Stimulated activated CD4-positive, alpha-beta T cell treated with anti-CD3 and anti-CD28 coated beads, Interleukin-12 subunit alpha, Interleukin-12 subunit beta, amount 100 ng/mL, for 4 hours (primary cell): ENCODE measurements around the gene JAK3.
"Not testable (repeated sequence)": the region's sequence is repeated elsewhere in the genome, so short reads cannot be mapped to it uniquely, and the experiment has no call there.

Experiments
- DNase-seq: peaks from one replicate; pipeline ENCODE4 v3.0.0-alpha.2; 2020

The JAK3 gene

GRCh38 chr19:17847538-17848366 is at the start of gene JAK3:
TSS of gene JAK3 (minus strand) at chr19:17847982. CDS start at chr19:17844417, 3,565 bp downstream.
- DNase-seq, result peak; percentile 84

GRCh38 chr19:17893766-17894165 is 46.0 kb upstream of the JAK3 start:
- no peak for DNase-seq

GRCh38 chr19:17889609-17890214 is 41.9 kb upstream of the JAK3 start:
- DNase-seq, result no peak

- no peak for DNase-seq
These were observed 40.5 kb upstream of the JAK3 start for GRCh38 chr19:17888260-17888659.

DNA sequence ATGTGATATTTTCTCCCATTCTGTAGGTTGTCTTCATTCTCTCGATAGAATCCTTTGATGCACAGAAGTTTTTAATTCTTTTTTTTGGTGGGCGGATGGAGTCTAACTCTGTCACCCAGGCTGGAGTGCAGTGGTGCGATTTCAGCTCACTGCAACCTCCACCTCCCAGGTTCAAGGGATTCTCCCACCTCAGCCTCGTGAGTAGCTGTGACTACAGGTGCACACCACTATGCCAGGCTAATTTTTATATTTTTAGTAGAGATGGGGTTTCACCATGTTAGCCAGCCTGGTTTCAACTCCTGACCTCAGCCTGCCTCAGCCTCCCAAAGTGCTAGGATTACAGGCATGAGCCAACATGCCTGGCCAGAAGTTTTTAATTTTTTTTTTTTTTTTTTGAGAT is 39.4 kb upstream of the JAK3 start:
- not testable (repeated sequence) for DNase-seq

DNA sequence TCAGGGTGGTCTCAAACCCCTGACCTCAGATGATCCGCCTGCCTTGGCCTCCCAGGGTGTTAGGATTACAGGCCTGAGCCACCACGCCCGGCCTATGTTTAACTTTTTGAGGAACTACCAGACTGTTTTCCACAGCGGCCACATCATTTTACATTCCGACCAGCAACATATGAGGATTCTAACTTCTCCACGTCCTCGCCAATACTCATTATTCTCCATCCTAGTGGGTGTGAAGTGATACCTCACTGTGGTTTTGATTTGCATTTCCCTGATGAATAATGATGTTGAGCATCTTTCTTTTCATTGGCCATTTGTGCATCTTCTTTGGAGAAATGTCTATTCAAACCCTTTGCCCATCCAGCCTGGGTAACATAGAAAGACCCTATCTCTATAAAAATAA is 38.7 kb upstream of the JAK3 start:
- DNase-seq, result no peak

DNA sequence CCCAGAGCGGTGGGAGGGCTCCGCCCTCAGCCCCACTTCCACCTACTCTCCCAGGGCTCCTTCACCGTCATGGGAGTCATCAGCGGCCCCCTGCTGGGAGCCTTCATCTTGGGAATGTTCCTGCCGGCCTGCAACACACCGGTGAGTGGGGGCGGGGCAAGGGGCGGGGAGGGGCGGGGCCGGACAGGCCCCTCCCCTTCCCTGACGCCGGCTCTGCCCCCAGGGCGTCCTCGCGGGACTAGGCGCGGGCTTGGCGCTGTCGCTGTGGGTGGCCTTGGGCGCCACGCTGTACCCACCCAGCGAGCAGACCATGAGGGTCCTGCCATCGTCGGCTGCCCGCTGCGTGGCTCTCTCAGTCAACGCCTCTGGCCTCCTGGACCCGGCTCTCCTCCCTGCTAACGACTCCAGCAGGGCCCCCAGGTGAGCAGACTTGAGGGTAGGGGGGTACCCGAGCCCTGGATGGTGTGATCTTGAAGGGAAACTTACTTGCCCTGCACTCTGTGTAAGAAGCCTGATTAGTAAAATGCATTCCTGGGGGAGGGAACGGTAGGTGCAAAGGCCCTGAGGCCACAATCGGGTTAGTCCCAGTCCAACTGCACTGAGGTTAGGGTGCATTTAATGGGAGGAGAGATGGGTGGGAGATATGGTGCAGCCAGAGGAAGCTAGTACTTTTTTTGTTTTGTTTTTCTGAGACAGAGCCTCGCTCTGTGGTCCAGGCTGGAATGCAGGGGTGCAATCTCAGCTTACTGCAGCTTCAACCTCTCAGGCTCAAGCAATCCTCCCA is 36.0 kb upstream of the JAK3 start:
- DNase-seq, result no peak

GRCh38 chr19:17881701-17882100 is 33.9 kb upstream of the JAK3 start:
- DNase-seq, result no peak

GRCh38 chr19:17879466-17879865 is 31.7 kb upstream of the JAK3 start:
- no peak for DNase-seq

GRCh38 chr19:17877696-17878095 is 29.9 kb upstream of the JAK3 start:
- no peak for DNase-seq

GRCh38 chr19:17874758-17875135 is 27.0 kb upstream of the JAK3 start:
- DNase-seq, result no peak

- peak; percentile 77 for DNase-seq
These were observed 26.3 kb upstream of the JAK3 start for GRCh38 chr19:17873786-17874757.

DNA sequence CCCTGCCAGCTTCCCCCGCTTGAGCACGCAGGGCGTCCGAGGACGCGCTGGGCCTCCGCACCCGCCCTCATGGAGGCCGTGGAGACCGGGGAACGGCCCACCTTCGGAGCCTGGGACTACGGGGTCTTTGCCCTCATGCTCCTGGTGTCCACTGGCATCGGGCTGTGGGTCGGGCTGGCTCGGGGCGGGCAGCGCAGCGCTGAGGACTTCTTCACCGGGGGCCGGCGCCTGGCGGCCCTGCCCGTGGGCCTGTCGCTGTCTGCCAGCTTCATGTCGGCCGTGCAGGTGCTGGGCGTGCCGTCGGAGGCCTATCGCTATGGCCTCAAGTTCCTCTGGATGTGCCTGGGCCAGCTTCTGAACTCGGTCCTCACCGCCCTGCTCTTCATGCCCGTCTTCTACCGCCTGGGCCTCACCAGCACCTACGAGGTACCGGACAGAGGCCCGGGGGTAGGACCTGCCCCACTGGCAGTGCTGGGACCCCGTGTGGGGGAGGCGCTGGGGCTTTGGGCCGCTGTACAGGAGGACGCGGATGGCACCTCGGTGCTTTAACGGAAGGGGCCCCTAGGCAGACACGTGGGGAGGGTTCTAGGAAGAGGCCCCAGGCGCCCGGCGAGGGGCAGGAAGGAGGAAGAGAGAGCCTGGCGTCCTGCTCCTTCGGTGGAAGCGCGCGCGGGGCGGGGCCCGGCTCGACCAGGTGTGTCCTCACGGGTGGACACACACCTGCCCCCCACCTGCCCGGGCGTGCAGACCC is 24.6 kb upstream of the JAK3 start:
- DNase-seq, result peak; percentile 59

GRCh38 chr19:17871878-17872250 is 24.1 kb upstream of the JAK3 start, which contains the start of gene SLC5A5:
TSS of gene SLC5A5 (plus strand) at chr19:17871945. CDS start at chr19:17872320, 375 bp downstream.
- DNase-seq, result peak; percentile 25

- DNase-seq, result no peak
These were observed 23.5 kb upstream of the JAK3 start for GRCh38 chr19:17871032-17871877.

GRCh38 chr19:17869114-17869608 is 21.4 kb upstream of the JAK3 start:
- DNase-seq, result no peak

- no peak for DNase-seq
These were observed 20.9 kb upstream of the JAK3 start for GRCh38 chr19:17868669-17869068.

DNA sequence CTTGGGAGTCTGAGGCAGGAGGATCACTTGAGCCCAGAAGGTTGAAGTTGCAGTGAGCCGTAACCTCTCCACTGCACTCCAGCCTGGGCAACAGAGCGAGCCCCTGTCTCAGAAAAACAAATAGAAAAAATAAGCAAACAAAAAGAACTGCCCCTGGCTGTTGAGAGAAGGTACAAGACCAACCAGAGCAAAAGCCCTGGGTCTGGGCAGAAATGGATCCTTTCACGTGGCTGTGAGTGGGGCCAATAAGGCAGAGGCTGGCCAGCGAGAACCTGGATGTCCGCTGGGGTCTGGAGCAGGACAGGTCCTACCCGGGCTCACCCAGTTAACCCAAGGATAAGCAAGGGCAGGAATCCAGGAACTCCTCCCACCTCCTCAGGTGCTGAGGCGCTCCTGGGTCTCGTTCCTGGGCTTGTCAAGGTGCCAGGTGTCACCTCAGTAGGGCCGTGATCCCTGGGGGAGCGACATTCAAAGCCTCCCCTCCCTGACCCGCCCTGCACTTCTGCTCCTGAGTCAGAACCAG is 19.2 kb upstream of the JAK3 start:
- DNase-seq, result no peak

DNA sequence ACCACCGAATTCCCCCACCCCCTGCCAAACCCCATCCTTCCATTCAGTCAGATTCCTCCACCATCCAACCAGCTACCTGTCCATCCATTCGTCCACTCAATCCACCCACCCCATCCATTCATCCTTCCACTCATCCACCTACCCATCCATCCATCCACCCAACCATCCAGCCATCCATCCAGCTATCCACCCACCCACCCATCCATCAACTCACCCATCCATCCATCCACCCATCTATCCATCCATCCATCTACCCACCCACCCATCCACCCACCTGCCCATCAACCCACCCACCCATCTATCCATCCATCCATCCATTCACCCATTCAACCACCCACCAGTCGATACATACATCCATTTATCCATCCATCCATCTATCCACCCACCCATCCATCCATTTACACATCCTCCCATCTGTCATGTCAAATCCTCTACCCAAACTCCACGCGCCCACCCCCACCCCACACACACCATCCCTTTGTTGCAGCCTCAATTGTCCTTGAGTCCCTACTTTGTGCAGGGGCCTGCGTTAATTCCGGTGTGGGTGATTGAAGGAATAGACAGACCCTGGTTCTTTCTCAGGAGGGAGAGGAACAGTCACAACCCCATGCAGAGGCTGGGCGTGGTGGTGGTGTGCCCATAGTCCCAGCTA is 18.7 kb upstream of the JAK3 start:
- DNase-seq, result no peak
